HG02884 (cell line): ENCODE data around the gene SETDB2.
"Not testable (repeated sequence)": the region's sequence is repeated elsewhere in the genome, so short reads cannot be mapped to it uniquely, and the experiment has no call there.

Source experiments
- ATAC-seq: cut with Tn5 transposase; IDR thresholded peaks from one replicate; pipeline ENCODE4 v1.9.1; 2021; ENCODE audit warnings: mild to moderate bottlenecking, moderate library complexity; ENCODE audit not compliant: unreplicated experiment

The SETDB2 gene

GRCh38 chr13:49464621-49465325, 20.7 kb downstream of the SETDB2 start:
- ATAC-seq, result no peak

- ATAC-seq, result no peak
These were observed 22.3 kb downstream of the SETDB2 start for GRCh38 chr13:49466292-49466838.

- ATAC-seq, result no peak
These were observed 28.1 kb downstream of the SETDB2 start for GRCh38 chr13:49472186-49472585.

GRCh38 chr13:49476529-49476928, 32.5 kb downstream of the SETDB2 start:
- no peak for ATAC-seq

- no peak for ATAC-seq
These were observed 37.7 kb downstream of the SETDB2 start for GRCh38 chr13:49481788-49482187.

- no peak for ATAC-seq
These were observed 44.5 kb downstream of the SETDB2 start for GRCh38 chr13:49488563-49488962.

GRCh38 chr13:49494645-49495044, 50.6 kb downstream of the SETDB2 start:
- no peak for ATAC-seq

GRCh38 chr13:49495783-49496762, 52.0 kb downstream of the SETDB2 start, which contains the start of gene PHF11:
Gene PHF11, plus strand, starts transcription at chr13:49495953. Its CDS starts 49 bp downstream, at chr13:49496002.
- ATAC-seq, result peak; percentile 86

GRCh38 chr13:49496837-49497236, 52.8 kb downstream of the SETDB2 start:
- not testable (repeated sequence) for ATAC-seq

- ATAC-seq, result no peak
These were observed 53.2 kb downstream of the SETDB2 start for GRCh38 chr13:49497272-49497671.

- no peak for ATAC-seq
These were observed 54.1 kb downstream of the SETDB2 start for GRCh38 chr13:49498206-49498605.

- ATAC-seq, result no peak
These were observed 56.0 kb downstream of the SETDB2 start for GRCh38 chr13:49499889-49500660.

GRCh38 chr13:49502954-49503353, 58.9 kb downstream of the SETDB2 start:
- no peak for ATAC-seq

- no peak for ATAC-seq
These were observed 59.9 kb downstream of the SETDB2 start for GRCh38 chr13:49503951-49504350.

GRCh38 chr13:49512578-49512977, 68.5 kb downstream of the SETDB2 start:
- ATAC-seq, result no peak

GRCh38 chr13:49516467-49516866, 72.4 kb downstream of the SETDB2 start:
- no peak for ATAC-seq

GRCh38 chr13:49517461-49517860, 73.4 kb downstream of the SETDB2 start:
- ATAC-seq, result no peak

- no peak for ATAC-seq
These were observed 77.2 kb downstream of the SETDB2 start for GRCh38 chr13:49521224-49521623.

GRCh38 chr13:49524740-49525501, 80.8 kb downstream of the SETDB2 start:
- ATAC-seq, result no peak

GRCh38 chr13:49527123-49527522, 83.0 kb downstream of the SETDB2 start:
- ATAC-seq, result no peak
